Cardiac muscle cell (in vitro differentiated cells and primary cell): Measurements from ENCODE around the gene NANP. TPM values are rescaled to one million over a fixed set of nuclear protein-coding genes. Genes with fewer than 3 reads are reported as not detected.
A peak's percentile ranks its signal among the peaks of the same experiment; 100 is the strongest.

Source experiments
- DNase-seq, 2 donors: peaks; one replicate each; pipeline versions ENCODE4 v3.0.0 to v3.0.0-alpha.2; 2010 to 2017; ENCODE audit warnings: low read depth in 1 of 2, low spot score in 1 of 2
- H3K27ac ChIP-seq: fragments of 200-600 bp; sonication (generic); 2 replicates; pipeline ENCODE4 v1.5.1; 2016
- H3K27me3 ChIP-seq: fragments of 200-600 bp; sonication (generic); 2 replicates; pipeline ENCODE4 v1.6.0; 2016; ENCODE audit warnings: control low read depth
- H3K36me3 ChIP-seq: fragments of 200-600 bp; sonication (generic); 2 replicates; pipeline ENCODE4 v1.5.1; 2016; ENCODE audit warnings: control low read depth
- H3K4me1 ChIP-seq: fragments of 200-600 bp; sonication (generic); 2 replicates; pipeline ENCODE4 v1.8.1; 2017; ENCODE audit warnings: low read depth, mild to moderate bottlenecking, mixed run types
- H3K4me3 ChIP-seq: fragments of 200-600 bp; sonication (generic); 2 replicates; pipeline ENCODE4 v1.5.1; 2016; ENCODE audit warnings: mild to moderate bottlenecking
- H3K9me3 ChIP-seq: fragments of 200-600 bp; sonication (generic); 2 replicates; pipeline ENCODE4 v1.5.1; 2017; ENCODE audit warnings: low read depth, mild to moderate bottlenecking, control low read depth
- CTCF ChIP-seq: IDR thresholded peaks from 2 replicates; pipeline ENCODE4 v1.5.1; 2012; ENCODE audit warnings: low read depth, mild to moderate bottlenecking, low read length
- polyA plus RNA-seq: library from polyadenylated mRNA; unstranded; fragments of >200 nt; fragmentation: Nextera tagmentation; extraction: Ambion mirVana; gene quantifications from 2 replicates; pipeline ENCODE4 v1.2.1, GENCODE V29; 2016
- total RNA-seq: library from RNA; depleted of rRNA; stranded (reverse); fragments of >200 nt; gene quantifications from 2 replicates; pipeline ENCODE4 v1.2.3, GENCODE V29; 2016

Gene NANP
- total and polyA plus RNA-seq, 2 experiments from 2014 or later, result 3.7 to 5.7 TPM

GRCh38 chr20:25629816-25630499, 6.1 kb upstream of the NANP start:
- DNase-seq, result no peak
- Histone ChIP-seq H3K36me3 (no peaks in the 10 kb centered on the region), H3K4me3 (no peak overlapping the region), H3K9me3 (no peaks in the 10 kb centered on the region), H3K27ac (no peak overlapping the region), H3K27me3 (no peaks in the 10 kb centered on the region), H3K4me1 (no peaks in the 10 kb centered on the region)
- TF ChIP-seq CTCF, result no peak

GRCh38 chr20:25626779-25627178, 3.0 kb upstream of the NANP start:
- peaks cover 5% of the 10 kb centered on the region for H3K4me1 ChIP-seq
- H3K27ac ChIP-seq, result no peak overlapping the region
- no peaks in the 10 kb centered on the region for H3K9me3 ChIP-seq
- no peaks in the 10 kb centered on the region for H3K36me3 ChIP-seq
- no peak for DNase-seq
- no peak for TF ChIP-seq CTCF
- H3K27me3 ChIP-seq, result no peaks in the 10 kb centered on the region
- H3K4me3 ChIP-seq, result no peak overlapping the region

GRCh38 chr20:25624500-25624939, 706 bp upstream of the NANP start:
- Histone ChIP-seq H3K9me3 (no peaks in the 10 kb centered on the region), H3K4me1 (peaks cover 13% of the 10 kb centered on the region), H3K27ac (peak overlapping the region; percentile 90), H3K27me3 (no peaks in the 10 kb centered on the region), H3K36me3 (no peaks in the 10 kb centered on the region), H3K4me3 (peak overlapping the region; percentile 66)
- no peak for TF ChIP-seq CTCF
- no peak for DNase-seq

GRCh38 chr20:25623225-25623735, 534 bp downstream of the NANP start:
- H3K9me3 ChIP-seq, result no peaks in the 10 kb centered on the region
- DNase-seq, result peak; percentile 47 to 51
- H3K36me3 ChIP-seq, result no peaks in the 10 kb centered on the region
- H3K27me3 ChIP-seq, result no peaks in the 10 kb centered on the region
- TF ChIP-seq CTCF, result no peak
- peak overlapping the region; percentile 66 for H3K4me3 ChIP-seq
- peak overlapping the region; percentile 90 for H3K27ac ChIP-seq
- peaks cover 15% of the 10 kb centered on the region for H3K4me1 ChIP-seq

GRCh38 chr20:25622450-25623224, 1.2 kb downstream of the NANP start:
- peak overlapping the region; percentile 90 for H3K27ac ChIP-seq
- DNase-seq, result no peak
- no peaks in the 10 kb centered on the region for H3K36me3 ChIP-seq
- TF ChIP-seq CTCF, result no peak
- no peaks in the 10 kb centered on the region for H3K9me3 ChIP-seq
- H3K27me3 ChIP-seq, result no peaks in the 10 kb centered on the region
- peak overlapping the region; percentile 66 for H3K4me3 ChIP-seq
- H3K4me1 ChIP-seq, result peaks cover 15% of the 10 kb centered on the region
